WTC11 (cell line): ENCODE measurements around the gene SNX7. TPM values are rescaled to one million over a fixed set of nuclear protein-coding genes. Genes with fewer than 3 reads are reported as not detected.

Experiments used
- ATAC-seq: fragments of 200-7000 bp; cut with Tn5 transposase; 2 replicates; pipeline ENCODE4 v1.10.0; 2021; ENCODE audit warnings: mild to moderate bottlenecking, moderate library complexity
- CTCF ChIA-PET: fragments of 300-600 bp; sonication (Branson Sonifier 250); formaldehyde crosslinking; loops from one replicate; lab custom pipeline; 2021; ENCODE audit warnings: antibody characterized with exemption; lab: Charles Lee
- POLR2A ChIA-PET: fragments of 350-600 bp; sonication (Branson Sonifier 250); formaldehyde crosslinking; loops from one replicate; lab custom pipeline; 2021; ENCODE audit warnings: antibody characterized with exemption; lab: Charles Lee
- DNase-seq: peaks from one replicate; pipeline ENCODE4 v3.0.0; 2021; ENCODE audit warnings: low spot score
- H3K27ac Mint-ChIP-seq: 2 replicates; pipeline ENCODE4 v1.8.0; 2021; ENCODE audit warnings: mixed read lengths
- H3K27me3 Mint-ChIP-seq: 2 replicates; pipeline ENCODE4 v1.8.0; 2021; ENCODE audit warnings: low read depth, mild to moderate bottlenecking, moderate library complexity, mixed read lengths
- H3K36me3 Mint-ChIP-seq: 2 replicates; pipeline ENCODE4 v1.8.0; 2021; ENCODE audit warnings: mixed read lengths
- H3K4me1 Mint-ChIP-seq: 2 replicates; pipeline ENCODE4 v1.8.0; 2022; ENCODE audit warnings: mixed read lengths
- H3K4me3 Mint-ChIP-seq: 2 replicates; pipeline ENCODE4 v1.8.0; 2021; ENCODE audit warnings: mild to moderate bottlenecking, moderate library complexity, mixed read lengths
- H3K9me3 Mint-ChIP-seq: 2 replicates; pipeline ENCODE4 v1.8.0; 2021; ENCODE audit warnings: mixed read lengths
- FOXJ3 ChIP-seq: sonication (generic); formaldehyde crosslinking; IDR thresholded peaks from 2 replicates; pipeline ENCODE4 v1.9.0; 2021; ENCODE audit warnings: missing genetic modification reagents, mild to moderate bottlenecking, borderline replicate concordance
- IRF2 ChIP-seq: sonication (generic); formaldehyde crosslinking; IDR thresholded peaks from 2 replicates; pipeline ENCODE4 v1.8.0; 2022; ENCODE audit warnings: low read depth, missing genetic modification reagents, borderline replicate concordance
- KAT7 ChIP-seq: sonication (generic); formaldehyde crosslinking; IDR thresholded peaks from 2 replicates; pipeline ENCODE4 v1.8.1; 2023; ENCODE audit warnings: missing genetic modification reagents, mild to moderate bottlenecking, borderline replicate concordance
- NR1H2 ChIP-seq: sonication (generic); formaldehyde crosslinking; IDR thresholded peaks from 2 replicates; pipeline ENCODE4 v1.9.0; 2021; ENCODE audit warnings: mild to moderate bottlenecking, moderate library complexity, missing genetic modification reagents
- OVOL2 ChIP-seq: fragments of 250-450 bp; sonication (Bioruptor Pico); IDR thresholded peaks from 2 replicates; pipeline ENCODE4 v1.9.0; 2021; ENCODE audit warnings: mild to moderate bottlenecking, borderline replicate concordance
- RELA ChIP-seq: sonication (generic); formaldehyde crosslinking; IDR thresholded peaks from 2 replicates; pipeline ENCODE4 v1.8.1; 2022; ENCODE audit warnings: missing genetic modification reagents, mild to moderate bottlenecking, borderline replicate concordance
- RORB ChIP-seq: fragments of 250-450 bp; sonication (Bioruptor Pico); IDR thresholded peaks from 2 replicates; pipeline ENCODE4 v1.9.0; 2021; ENCODE audit warnings: mild to moderate bottlenecking
- TCF7 ChIP-seq: sonication (generic); formaldehyde crosslinking; IDR thresholded peaks from 2 replicates; pipeline ENCODE4 v1.8.0; 2022; ENCODE audit warnings: mild to moderate bottlenecking, low read depth, missing genetic modification reagents, moderate library complexity
- ZMAT4 ChIP-seq: fragments of 250-450 bp; sonication (Bioruptor Pico); IDR thresholded peaks from 2 replicates; pipeline ENCODE4 v1.9.0; 2021; ENCODE audit warnings: mild to moderate bottlenecking
- ZNF317 ChIP-seq: sonication (generic); formaldehyde crosslinking; IDR thresholded peaks from 2 replicates; pipeline ENCODE4 v1.8.1; 2023; ENCODE audit warnings: low read depth, mild to moderate bottlenecking, moderate library complexity, missing genetic modification reagents, borderline replicate concordance
- ZNF396 ChIP-seq: fragments of 250-450 bp; sonication (Bioruptor Pico); IDR thresholded peaks from 2 replicates; pipeline ENCODE4 v1.8.0; 2021; ENCODE audit warnings: mild to moderate bottlenecking, moderate library complexity, borderline replicate concordance
- ZNF416 ChIP-seq: fragments of 250-450 bp; sonication (Bioruptor Pico); IDR thresholded peaks from 2 replicates; pipeline ENCODE4 v1.9.0; 2021; ENCODE audit warnings: mild to moderate bottlenecking, inconsistent platforms
- ZNF532 ChIP-seq: fragments of 250-450 bp; sonication (Bioruptor Pico); IDR thresholded peaks from 2 replicates; pipeline ENCODE4 v1.9.0; 2021; ENCODE audit warnings: mild to moderate bottlenecking, borderline replicate concordance
- ZSCAN18 ChIP-seq: fragments of 250-450 bp; sonication (Bioruptor Pico); IDR thresholded peaks from 2 replicates; pipeline ENCODE4 v2.1.2; 2022; ENCODE audit warnings: mild to moderate bottlenecking, moderate library complexity
- total RNA-seq: library from RNA; stranded (reverse); gene quantifications from 3 replicates; pipeline ENCODE4 v1.2.3, GENCODE V29; 2021
- TF ChIP-seq, protein P1 (sequence below): sonication (generic); formaldehyde crosslinking; IDR thresholded peaks from 2 replicates; pipeline ENCODE4 v1.8.1; 2022; ENCODE audit warnings: mild to moderate bottlenecking, missing genetic modification reagents, moderate library complexity, borderline replicate concordance
- TF ChIP-seq, protein P2 (sequence below): sonication (generic); formaldehyde crosslinking; IDR thresholded peaks from 2 replicates; pipeline ENCODE4 v1.8.1; 2022; ENCODE audit warnings: mild to moderate bottlenecking, moderate library complexity, missing genetic modification reagents
- TF ChIP-seq, protein P3 (sequence below): sonication (generic); formaldehyde crosslinking; IDR thresholded peaks from 2 replicates; pipeline ENCODE4 v1.8.1; 2022; ENCODE audit warnings: missing genetic modification reagents, borderline replicate concordance
- TF ChIP-seq, protein P4 (sequence below): fragments of 250-450 bp; sonication (Bioruptor Pico); conservative IDR thresholded peaks from 2 replicates; pipeline ENCODE4 v1.9.0; 2021; ENCODE audit warnings: mild to moderate bottlenecking

Gene SNX7
- total RNA-seq, 1 experiment from 2014 or later: 15.7 TPM

DNA sequence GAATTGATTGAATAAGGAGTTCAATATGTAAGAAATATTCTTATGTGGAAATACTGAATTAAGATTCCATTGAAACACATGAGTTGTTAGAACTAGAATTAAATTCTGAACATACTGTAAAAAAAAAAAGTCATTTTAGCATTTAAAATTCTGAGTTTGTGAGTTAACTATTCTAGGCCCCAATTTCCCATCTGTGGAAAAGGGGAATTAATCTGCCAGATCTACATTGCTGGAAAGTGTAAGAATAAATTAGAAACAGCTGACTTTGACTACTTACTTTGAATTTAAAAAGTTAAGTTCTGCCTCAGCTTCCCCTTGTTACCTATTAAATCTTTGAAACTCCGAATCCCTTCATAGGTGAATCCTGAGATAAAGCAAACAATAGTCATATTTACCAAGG, 103.0 kb downstream of the SNX7 start (continued):
- TF ChIP-seq, protein P1, sequence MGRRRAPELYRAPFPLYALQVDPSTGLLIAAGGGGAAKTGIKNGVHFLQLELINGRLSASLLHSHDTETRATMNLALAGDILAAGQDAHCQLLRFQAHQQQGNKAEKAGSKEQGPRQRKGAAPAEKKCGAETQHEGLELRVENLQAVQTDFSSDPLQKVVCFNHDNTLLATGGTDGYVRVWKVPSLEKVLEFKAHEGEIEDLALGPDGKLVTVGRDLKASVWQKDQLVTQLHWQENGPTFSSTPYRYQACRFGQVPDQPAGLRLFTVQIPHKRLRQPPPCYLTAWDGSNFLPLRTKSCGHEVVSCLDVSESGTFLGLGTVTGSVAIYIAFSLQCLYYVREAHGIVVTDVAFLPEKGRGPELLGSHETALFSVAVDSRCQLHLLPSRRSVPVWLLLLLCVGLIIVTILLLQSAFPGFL (CRISPR knock-in tag): no peak
- no peak for TF ChIP-seq ZSCAN18 (CRISPR knock-in tag)
- no peak for TF ChIP-seq IRF2 (CRISPR knock-in tag)

- ChIA-PET CTCF (interaction anchor here (1.5 to 2.1 kb wide), 2 partner anchors 17 to 28 kb away, joined by 4 to 8 read pairs; no protein-coding TSS in a partner anchor), POLR2A (no interaction called here)
- H3K4me1 Mint-ChIP-seq: no peaks in the 10 kb centered on the region
- no peak for TF ChIP-seq OVOL2 (CRISPR knock-in tag)
- TF ChIP-seq ZMAT4 (CRISPR knock-in tag): no peak
- TF ChIP-seq ZNF532 (CRISPR knock-in tag): no peak
- TF ChIP-seq, protein P2, sequence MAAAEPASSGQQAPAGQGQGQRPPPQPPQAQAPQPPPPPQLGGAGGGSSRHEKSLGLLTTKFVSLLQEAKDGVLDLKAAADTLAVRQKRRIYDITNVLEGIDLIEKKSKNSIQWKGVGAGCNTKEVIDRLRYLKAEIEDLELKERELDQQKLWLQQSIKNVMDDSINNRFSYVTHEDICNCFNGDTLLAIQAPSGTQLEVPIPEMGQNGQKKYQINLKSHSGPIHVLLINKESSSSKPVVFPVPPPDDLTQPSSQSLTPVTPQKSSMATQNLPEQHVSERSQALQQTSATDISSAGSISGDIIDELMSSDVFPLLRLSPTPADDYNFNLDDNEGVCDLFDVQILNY (CRISPR knock-in tag): no peak
- TF ChIP-seq ZNF396: no peak
- TF ChIP-seq, protein P3, sequence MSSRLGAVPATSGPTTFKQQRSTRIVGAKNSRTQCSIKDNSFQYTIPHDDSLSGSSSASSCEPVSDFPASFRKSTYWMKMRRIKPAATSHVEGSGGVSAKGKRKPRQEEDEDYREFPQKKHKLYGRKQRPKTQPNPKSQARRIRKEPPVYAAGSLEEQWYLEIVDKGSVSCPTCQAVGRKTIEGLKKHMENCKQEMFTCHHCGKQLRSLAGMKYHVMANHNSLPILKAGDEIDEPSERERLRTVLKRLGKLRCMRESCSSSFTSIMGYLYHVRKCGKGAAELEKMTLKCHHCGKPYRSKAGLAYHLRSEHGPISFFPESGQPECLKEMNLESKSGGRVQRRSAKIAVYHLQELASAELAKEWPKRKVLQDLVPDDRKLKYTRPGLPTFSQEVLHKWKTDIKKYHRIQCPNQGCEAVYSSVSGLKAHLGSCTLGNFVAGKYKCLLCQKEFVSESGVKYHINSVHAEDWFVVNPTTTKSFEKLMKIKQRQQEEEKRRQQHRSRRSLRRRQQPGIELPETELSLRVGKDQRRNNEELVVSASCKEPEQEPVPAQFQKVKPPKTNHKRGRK (CRISPR knock-in tag): no peak
- TF ChIP-seq, all 79 proteins: peak for 0
- Mint-ChIP-seq H3K27ac (no peak overlapping the region), H3K9me3 (no peaks in the 10 kb centered on the region), H3K36me3 (no peaks in the 10 kb centered on the region), H3K27me3 (no peaks in the 10 kb centered on the region), H3K4me3 (no peak overlapping the region)
- DNase-seq: no peak
- no peak for ATAC-seq
Measured at GRCh38 chr1:98766255-98766654, 104.7 kb downstream of the SNX7 start.

DNA sequence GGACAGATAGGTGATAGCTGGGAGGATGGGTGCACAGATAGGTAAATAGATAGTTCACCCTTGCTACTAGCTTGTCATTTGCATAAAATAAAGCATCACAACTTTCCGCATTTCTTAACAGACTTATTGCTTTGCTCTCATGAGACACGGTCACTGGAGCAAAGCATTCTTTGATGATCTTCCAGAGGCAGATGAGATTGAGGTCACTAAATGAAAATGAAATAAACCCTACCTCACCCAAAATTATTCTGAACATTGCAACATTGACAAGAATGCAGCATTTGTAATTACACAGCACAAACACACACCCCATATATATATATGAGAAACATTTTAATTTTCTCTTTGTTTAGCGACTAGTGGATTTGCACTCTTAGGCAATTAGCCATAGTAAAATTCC, 107.6 kb downstream of the SNX7 start:
- ChIA-PET CTCF (interaction anchor here (0.7 to 1.0 kb wide), 2 partner anchors 25 kb away, joined by 3 to 5 read pairs; no protein-coding TSS in a partner anchor), POLR2A (no interaction called here)
- Mint-ChIP-seq H3K27me3 (no peaks in the 10 kb centered on the region), H3K4me3 (no peak overlapping the region), H3K27ac (no peak overlapping the region), H3K4me1 (no peaks in the 10 kb centered on the region), H3K9me3 (no peaks in the 10 kb centered on the region), H3K36me3 (no peaks in the 10 kb centered on the region)
- DNase-seq: no peak
- no peak for ATAC-seq
- no peak for TF ChIP-seq ZNF416 (CRISPR knock-in tag)
- no peak for TF ChIP-seq ZSCAN18 (CRISPR knock-in tag)
- TF ChIP-seq RELA (CRISPR knock-in tag): no peak
- no peak for TF ChIP-seq ZNF317 (CRISPR knock-in tag)
- no peak for TF ChIP-seq NR1H2 (CRISPR knock-in tag)
- TF ChIP-seq TCF7: no peak
- no peak for TF ChIP-seq RORB (CRISPR knock-in tag)
- no peak for TF ChIP-seq FOXJ3 (CRISPR knock-in tag)
- TF ChIP-seq, protein P4, sequence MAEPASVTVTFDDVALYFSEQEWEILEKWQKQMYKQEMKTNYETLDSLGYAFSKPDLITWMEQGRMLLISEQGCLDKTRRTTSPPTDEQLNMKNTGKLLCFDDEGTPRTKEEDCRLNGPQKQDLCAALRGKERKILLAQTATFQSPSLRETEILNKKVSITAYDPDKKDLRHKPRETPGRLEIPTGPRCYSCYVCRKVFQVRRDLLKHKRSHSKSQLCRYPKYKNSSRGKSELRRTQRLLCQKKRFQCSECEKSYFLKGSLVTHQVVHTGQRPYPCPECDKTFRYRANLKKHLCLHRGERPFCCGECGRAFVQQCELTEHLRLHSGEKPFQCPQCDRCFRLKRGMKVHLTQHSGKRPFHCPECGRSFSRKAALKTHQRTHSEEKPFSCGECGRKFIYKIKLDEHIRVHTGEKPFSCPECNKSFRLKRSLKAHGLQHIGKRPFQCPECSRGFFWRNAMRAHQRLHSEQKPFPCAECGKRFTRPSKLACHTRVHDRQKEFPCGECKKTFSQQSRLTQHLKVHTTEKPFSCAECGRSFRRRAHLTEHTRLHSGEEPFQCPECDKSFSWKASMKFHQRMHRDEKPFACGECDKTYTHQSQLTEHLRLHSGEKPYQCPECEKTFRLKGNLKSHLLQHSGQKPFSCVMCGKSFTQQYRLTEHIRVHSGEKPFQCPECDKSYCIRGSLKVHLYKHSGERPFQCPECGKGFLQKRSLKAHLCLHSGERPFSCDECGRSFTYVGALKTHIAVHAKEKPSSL: no peak
- TF ChIP-seq KAT7 (CRISPR knock-in tag): no peak
